Activated naive CD8-positive, alpha-beta T cell treated with anti-CD3 and anti-CD28 coated beads for 36 hours (primary cell): ENCODE data around the gene EXOC6. TPM values are rescaled to one million over a fixed set of nuclear protein-coding genes. Genes with fewer than 3 reads are reported as not detected.

Source experiments
- DNase-seq: peaks from one replicate; pipeline ENCODE4 v3.0.0; 2021
- H3K27ac Mint-ChIP-seq: one replicate; pipeline ENCODE4 v1.8.0; 2022; ENCODE audit warnings: mild to moderate bottlenecking, moderate library complexity, mixed read lengths
- H3K27me3 Mint-ChIP-seq: one replicate; pipeline ENCODE4 v1.8.0; 2022; ENCODE audit warnings: mild to moderate bottlenecking, mixed read lengths
- H3K36me3 Mint-ChIP-seq: one replicate; pipeline ENCODE4 v1.8.0; 2021; ENCODE audit warnings: mild to moderate bottlenecking, mixed read lengths
- H3K4me1 Mint-ChIP-seq: one replicate; pipeline ENCODE4 v1.8.0; 2021; ENCODE audit warnings: mixed read lengths
- H3K4me3 Mint-ChIP-seq: one replicate; pipeline ENCODE4 v1.8.0; 2022; ENCODE audit warnings: mild to moderate bottlenecking, moderate library complexity, mixed read lengths
- H3K9me3 Mint-ChIP-seq: one replicate; pipeline ENCODE4 v1.8.0; 2022; ENCODE audit warnings: mixed read lengths
- total RNA-seq, 2 experiments: library from RNA; stranded (reverse); gene quantifications; one replicate each; pipeline ENCODE4 v1.2.3, GENCODE V29; 2021

The EXOC6 gene
- total RNA-seq, result 10 to 100 TPM; 11.9 to 12.4 TPM

- no peaks in the 10 kb centered on the region for H3K27me3 Mint-ChIP-seq
- H3K9me3 Mint-ChIP-seq, result peaks cover 1% of the 10 kb centered on the region
- peak within 1 kb of the TSS; percentile 81 for H3K27ac Mint-ChIP-seq
- H3K4me1 Mint-ChIP-seq, result peaks cover 38% of the 10 kb centered on the region
- H3K4me3 Mint-ChIP-seq, result peak within 1 kb of the TSS; percentile 85
- peaks cover 3% of the 10 kb centered on the region for H3K36me3 Mint-ChIP-seq
- DNase-seq, result peak; percentile 84
Measured at GRCh38 chr10:92848441-92849233, at the start of gene EXOC6. EXOC6 (plus strand) TSS chr10:92848520; CDS start chr10:92848534, 14 bp downstream.

- H3K36me3 Mint-ChIP-seq, result no peaks in the 10 kb centered on the region
- H3K27ac Mint-ChIP-seq, result no peak overlapping the region
- H3K4me1 Mint-ChIP-seq, result no peaks in the 10 kb centered on the region
- no peak overlapping the region for H3K4me3 Mint-ChIP-seq
- no peak for DNase-seq
- H3K9me3 Mint-ChIP-seq, result no peaks in the 10 kb centered on the region
- H3K27me3 Mint-ChIP-seq, result no peaks in the 10 kb centered on the region
Measured at GRCh38 chr10:92799568-92799967, 48.8 kb upstream of the EXOC6 start.

- Mint-ChIP-seq H3K36me3 (no peaks in the 10 kb centered on the region), H3K4me1 (no peaks in the 10 kb centered on the region), H3K9me3 (no peaks in the 10 kb centered on the region), H3K27me3 (no peaks in the 10 kb centered on the region), H3K27ac (no peak overlapping the region), H3K4me3 (no peak overlapping the region)
- no peak for DNase-seq
Measured at GRCh38 chr10:92800134-92800733, 48.1 kb upstream of the EXOC6 start.

GRCh38 chr10:92801978-92802872 is 46.1 kb upstream of the EXOC6 start:
- no peaks in the 10 kb centered on the region for H3K9me3 Mint-ChIP-seq
- no peaks in the 10 kb centered on the region for H3K4me1 Mint-ChIP-seq
- no peak overlapping the region for H3K4me3 Mint-ChIP-seq
- no peak for DNase-seq
- H3K36me3 Mint-ChIP-seq, result no peaks in the 10 kb centered on the region
- no peaks in the 10 kb centered on the region for H3K27me3 Mint-ChIP-seq
- no peak overlapping the region for H3K27ac Mint-ChIP-seq

GRCh38 chr10:92809840-92810239 is 38.5 kb upstream of the EXOC6 start:
- Mint-ChIP-seq H3K27ac (no peak overlapping the region), H3K27me3 (peaks cover 4% of the 10 kb centered on the region), H3K36me3 (no peaks in the 10 kb centered on the region), H3K4me1 (peaks cover 3% of the 10 kb centered on the region), H3K4me3 (no peak overlapping the region), H3K9me3 (no peaks in the 10 kb centered on the region)
- no peak for DNase-seq

- peaks cover 4% of the 10 kb centered on the region for H3K27me3 Mint-ChIP-seq
- H3K27ac Mint-ChIP-seq, result no peak overlapping the region
- H3K36me3 Mint-ChIP-seq, result no peaks in the 10 kb centered on the region
- no peak overlapping the region for H3K4me3 Mint-ChIP-seq
- peaks cover 4% of the 10 kb centered on the region for H3K4me1 Mint-ChIP-seq
- H3K9me3 Mint-ChIP-seq, result no peaks in the 10 kb centered on the region
- no peak for DNase-seq
Measured at GRCh38 chr10:92810934-92811532, 37.3 kb upstream of the EXOC6 start.

GRCh38 chr10:92811986-92812385 is 36.3 kb upstream of the EXOC6 start:
- Mint-ChIP-seq H3K27ac (no peak overlapping the region), H3K36me3 (no peaks in the 10 kb centered on the region), H3K9me3 (no peaks in the 10 kb centered on the region)

GRCh38 chr10:92813979-92814378 is 34.3 kb upstream of the EXOC6 start:
- H3K4me1 Mint-ChIP-seq, result peaks cover 7% of the 10 kb centered on the region
- H3K27me3 Mint-ChIP-seq, result peaks cover 4% of the 10 kb centered on the region
- no peaks in the 10 kb centered on the region for H3K9me3 Mint-ChIP-seq
- no peak for DNase-seq
- H3K4me3 Mint-ChIP-seq, result no peak overlapping the region
- H3K36me3 Mint-ChIP-seq, result no peaks in the 10 kb centered on the region
- H3K27ac Mint-ChIP-seq, result no peak overlapping the region

More at GRCh38 chr10:92811986-92812385, 36.3 kb upstream of the EXOC6 start:
- Mint-ChIP-seq H3K4me1 (peaks cover 7% of the 10 kb centered on the region), H3K27me3 (peaks cover 4% of the 10 kb centered on the region), H3K4me3 (no peak overlapping the region)
- no peak for DNase-seq

GRCh38 chr10:92814790-92815189 is 33.5 kb upstream of the EXOC6 start:
- Mint-ChIP-seq H3K4me3 (no peak overlapping the region), H3K36me3 (no peaks in the 10 kb centered on the region), H3K27me3 (peaks cover 2% of the 10 kb centered on the region), H3K9me3 (no peaks in the 10 kb centered on the region), H3K27ac (no peak overlapping the region), H3K4me1 (peaks cover 7% of the 10 kb centered on the region)
- DNase-seq, result no peak

GRCh38 chr10:92816091-92816531 is 32.2 kb upstream of the EXOC6 start:
- DNase-seq, result no peak
- H3K27me3 Mint-ChIP-seq, result no peaks in the 10 kb centered on the region

GRCh38 chr10:92822060-92822634 is 26.2 kb upstream of the EXOC6 start:
- Mint-ChIP-seq H3K4me3 (no peak overlapping the region), H3K27me3 (no peaks in the 10 kb centered on the region), H3K27ac (peak overlapping the region; percentile 43), H3K4me1 (peaks cover 6% of the 10 kb centered on the region), H3K9me3 (no peaks in the 10 kb centered on the region), H3K36me3 (no peaks in the 10 kb centered on the region)
- no peak for DNase-seq

More at GRCh38 chr10:92816091-92816531, 32.2 kb upstream of the EXOC6 start:
- Mint-ChIP-seq H3K4me1 (peaks cover 4% of the 10 kb centered on the region), H3K4me3 (no peak overlapping the region), H3K27ac (no peak overlapping the region), H3K36me3 (no peaks in the 10 kb centered on the region), H3K9me3 (no peaks in the 10 kb centered on the region)

- no peaks in the 10 kb centered on the region for H3K36me3 Mint-ChIP-seq
- no peak overlapping the region for H3K27ac Mint-ChIP-seq
- no peak for DNase-seq
- H3K4me3 Mint-ChIP-seq, result no peak overlapping the region
- peaks cover 6% of the 10 kb centered on the region for H3K4me1 Mint-ChIP-seq
- H3K9me3 Mint-ChIP-seq, result no peaks in the 10 kb centered on the region
- H3K27me3 Mint-ChIP-seq, result no peaks in the 10 kb centered on the region
Measured at GRCh38 chr10:92822964-92823363, 25.4 kb upstream of the EXOC6 start.

GRCh38 chr10:92826061-92826460 is 22.3 kb upstream of the EXOC6 start:
- Mint-ChIP-seq H3K27me3 (no peaks in the 10 kb centered on the region), H3K36me3 (no peaks in the 10 kb centered on the region), H3K4me3 (no peak overlapping the region), H3K4me1 (peaks cover 13% of the 10 kb centered on the region), H3K27ac (no peak overlapping the region), H3K9me3 (peaks cover 3% of the 10 kb centered on the region)
- DNase-seq, result no peak

- Mint-ChIP-seq H3K9me3 (peaks cover 3% of the 10 kb centered on the region), H3K36me3 (no peaks in the 10 kb centered on the region), H3K27ac (no peak overlapping the region), H3K4me1 (peaks cover 14% of the 10 kb centered on the region), H3K4me3 (no peak overlapping the region), H3K27me3 (no peaks in the 10 kb centered on the region)
- no peak for DNase-seq
Measured at GRCh38 chr10:92826504-92826903, 21.8 kb upstream of the EXOC6 start.
